RWPE1 (cell line): ENCODE results near the gene GSDME.

ENCODE experiments used
- CTCF ChIA-PET: fragments of 350-600 bp; sonication (Branson Sonifier 250); formaldehyde crosslinking; extraction: SDS; loops from one replicate; lab custom pipeline; 2021; lab: Yijun Ruan, JAX
- POLR2A ChIA-PET: fragments of 400-600 bp; formaldehyde crosslinking; extraction: SDS; loops from one replicate; lab custom pipeline; 2020; ENCODE audit warnings: antibody characterized with exemption; ENCODE audit not compliant: low non-redundant PET; lab: Yijun Ruan, JAX
- DNase-seq: peaks from one replicate; pipeline ENCODE4 v3.0.0; 2012; ENCODE audit warnings: low spot score
- H3K27ac ChIP-seq: fragments of 450-650 bp; 2 replicates; pipeline ENCODE4 v1.5.1; 2017
- CTCF ChIP-seq: fragments of 450-650 bp; conservative IDR thresholded peaks from 2 replicates; pipeline ENCODE4 v1.5.1; 2017; ENCODE audit warnings: low read depth, mild to moderate bottlenecking

Gene GSDME

GRCh38 chr7:24700521-24701260, 56.6 kb downstream of the GSDME start:
- POLR2A ChIA-PET, result no interaction called here
- peak overlapping the region; percentile 37; the same call in 1 of the 2 replicates for H3K27ac ChIP-seq
- TF ChIP-seq CTCF, result no peak
- CTCF ChIA-PET, result no interaction called here
- no peak for DNase-seq

GRCh38 chr7:24698531-24699266, 58.6 kb downstream of the GSDME start:
- no peak for DNase-seq
- no peak overlapping the region for H3K27ac ChIP-seq
- no peak for TF ChIP-seq CTCF
- ChIA-PET CTCF (interaction anchor here (0.5 kb wide), 1 partner anchor 17 kb away, joined by 4 read pairs; no protein-coding TSS in a partner anchor), POLR2A (no interaction called here)

GRCh38 chr7:24697416-24697815, 59.8 kb downstream of the GSDME start:
- ChIA-PET POLR2A (no interaction called here), CTCF (interaction anchor here (0.8 kb wide), 1 partner anchor 19 kb away, joined by 3 read pairs; no protein-coding TSS in a partner anchor)
- TF ChIP-seq CTCF, result no peak
- DNase-seq, result no peak
- no peak overlapping the region for H3K27ac ChIP-seq

- TF ChIP-seq CTCF, result no peak
- CTCF ChIA-PET, result no interaction called here
- POLR2A ChIA-PET, result no interaction called here
- no peak for DNase-seq
- no peak overlapping the region for H3K27ac ChIP-seq
Measured at GRCh38 chr7:24692592-24692991, 64.7 kb downstream of the GSDME start.

GRCh38 chr7:24690251-24690650, 67.0 kb downstream of the GSDME start:
- TF ChIP-seq CTCF, result no peak
- ChIA-PET POLR2A (no interaction called here), CTCF (interaction anchor here (0.9 kb wide), 1 partner anchor 122 kb away, joined by 5 read pairs; no protein-coding TSS in a partner anchor)
- DNase-seq, result no peak
- no peak overlapping the region for H3K27ac ChIP-seq

GRCh38 chr7:24685708-24686107, 71.6 kb downstream of the GSDME start:
- DNase-seq, result no peak
- ChIA-PET CTCF (interaction anchor here (0.6 kb wide), 1 partner anchor 964 kb away, joined by 4 read pairs; no protein-coding TSS in a partner anchor), POLR2A (no interaction called here)
- TF ChIP-seq CTCF, result no peak
- no peak overlapping the region for H3K27ac ChIP-seq
